ENCODE data around the gene EIF2AK3. TPM values are rescaled to one million over a fixed set of nuclear protein-coding genes. Genes with fewer than 3 reads are reported as not detected.
"Not testable (repeated sequence)": the region's sequence is repeated elsewhere in the genome, so short reads cannot be mapped to it uniquely, and the experiment has no call there.

Gene EIF2AK3
- polyA plus RNA-seq, 1 experiment, result 3.8 TPM

- no peaks in the 10 kb centered on the region for H3K36me3 ChIP-seq (ENCODE audit: control insufficient read depth, insufficient read depth, low read length)
- ChIA-PET CTCF (interaction anchor here (1.0 to 3.5 kb wide), 5 partner anchors 38 to 58 kb away, joined by 3 to 13 read pairs (median 5); no protein-coding TSS in a partner anchor), POLR2A (interaction anchor here (0.6 kb wide), 3 partner anchors 16 to 196 kb away, joined by 3 to 7 read pairs (median 3); no protein-coding TSS in a partner anchor)
- peak overlapping the region; percentile 54 for H3K4me3 ChIP-seq (ENCODE audit: low read depth, low read length)
- no peaks in the 10 kb centered on the region for H3K27me3 ChIP-seq (ENCODE audit: control insufficient read depth, insufficient read depth, low read length)
- no peak for TF ChIP-seq CTCF (IDR thresholded peaks at IDR 0.05; ENCODE audit: insufficient read depth, low read depth, low read length)
- no peak for DNase-seq (ENCODE audit: low read depth)
Observed at GRCh38 chr2:88628571-88628939, 1.3 kb upstream of the EIF2AK3 start.

DNA sequence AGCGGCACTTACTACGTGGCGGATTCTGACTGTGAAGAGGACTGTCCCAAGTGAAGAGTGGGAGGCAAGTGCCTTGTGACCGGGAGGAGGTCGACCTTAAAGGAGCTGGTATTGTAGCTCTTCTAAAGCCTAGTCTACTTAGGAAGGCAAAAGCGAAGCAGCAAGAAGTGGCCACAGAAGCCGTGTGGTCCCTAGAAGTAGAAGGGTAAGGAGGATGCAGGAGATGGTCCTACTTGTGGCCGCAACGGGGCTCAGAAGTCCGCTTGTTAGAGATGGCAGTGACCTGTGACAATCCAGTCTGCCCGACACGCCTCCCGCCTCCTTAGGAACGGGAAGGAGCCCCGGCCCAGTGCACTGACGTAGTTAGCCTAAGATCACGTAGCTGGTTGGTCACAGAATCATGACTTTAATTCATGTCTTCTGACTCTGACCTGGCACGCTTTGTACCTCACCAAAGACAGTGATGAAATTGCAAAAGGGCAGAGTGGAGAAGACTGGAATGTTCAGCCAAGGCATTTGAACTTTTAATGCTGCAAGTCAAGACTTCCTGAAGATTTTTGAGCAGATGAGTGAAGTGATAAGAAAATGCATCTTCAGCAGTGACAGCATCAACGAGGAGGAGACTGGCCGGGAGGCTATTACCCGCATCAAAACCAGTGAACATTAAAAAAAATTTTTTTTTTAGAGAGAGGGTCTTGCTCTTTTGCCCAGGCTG lies 749 bp upstream of the EIF2AK3 start:
- H3K36me3 ChIP-seq (ENCODE audit: control insufficient read depth, insufficient read depth, low read length), result no peaks in the 10 kb centered on the region
- TF ChIP-seq CTCF (IDR thresholded peaks at IDR 0.05; ENCODE audit: insufficient read depth, low read depth, low read length), result no peak
- peak overlapping the region; percentile 54 for H3K4me3 ChIP-seq (ENCODE audit: low read depth, low read length)
- ChIA-PET CTCF (interaction anchor here (1.0 to 3.5 kb wide), 5 partner anchors 37 to 58 kb away, joined by 3 to 13 read pairs (median 5); no protein-coding TSS in a partner anchor), POLR2A (interaction anchor here (0.6 kb wide), 3 partner anchors 15 to 195 kb away, joined by 3 to 7 read pairs (median 3); no protein-coding TSS in a partner anchor)
- peak; percentile 82 for DNase-seq (ENCODE audit: low read depth)
- no peaks in the 10 kb centered on the region for H3K27me3 ChIP-seq (ENCODE audit: control insufficient read depth, insufficient read depth, low read length)

- Histone ChIP-seq H3K4me3 (ENCODE audit: low read depth, low read length) (peak overlapping the region; percentile 97), H3K27me3 (ENCODE audit: control insufficient read depth, insufficient read depth, low read length) (no peaks in the 10 kb centered on the region), H3K36me3 (ENCODE audit: control insufficient read depth, insufficient read depth, low read length) (no peaks in the 10 kb centered on the region)
- ChIA-PET CTCF (interaction anchor here (0.8 to 3.5 kb wide), 3 partner anchors 35 to 46 kb away, joined by 3 to 13 read pairs (median 4); no protein-coding TSS in a partner anchor), POLR2A (no interaction called here)
- DNase-seq (ENCODE audit: low read depth), result no peak
- no peak for TF ChIP-seq CTCF (IDR thresholded peaks at IDR 0.05; ENCODE audit: insufficient read depth, low read depth, low read length)
Observed at GRCh38 chr2:88626171-88627054, 851 bp downstream of the EIF2AK3 start.

DNA sequence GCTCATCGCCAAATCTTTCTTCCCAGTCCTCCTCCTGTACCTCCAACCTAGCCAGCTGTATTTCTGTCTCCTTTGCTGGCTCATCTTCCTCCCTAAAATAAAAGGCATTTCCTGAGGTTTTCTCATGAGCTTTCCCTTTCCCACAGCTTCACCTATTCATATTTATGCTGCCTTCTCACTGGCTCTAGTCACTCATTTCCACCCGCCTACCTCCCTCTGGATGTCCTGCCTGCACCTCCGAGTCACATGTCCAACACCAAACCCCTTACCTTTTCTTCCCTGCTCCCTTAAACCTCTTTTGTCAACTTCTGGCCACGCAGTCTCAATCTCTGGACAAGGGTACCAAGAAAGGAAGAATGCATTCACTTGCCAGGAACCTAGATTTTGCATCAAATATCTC lies 2.8 kb downstream of the EIF2AK3 start:
- H3K27me3 ChIP-seq (ENCODE audit: control insufficient read depth, insufficient read depth, low read length), result no peaks in the 10 kb centered on the region
- POLR2A ChIA-PET, result no interaction called here
- DNase-seq (ENCODE audit: low read depth), result no peak
- CTCF ChIA-PET, result no interaction called here
- no peak for TF ChIP-seq CTCF (IDR thresholded peaks at IDR 0.05; ENCODE audit: insufficient read depth, low read depth, low read length)
- no peaks in the 10 kb centered on the region for H3K36me3 ChIP-seq (ENCODE audit: control insufficient read depth, insufficient read depth, low read length)
- no peak overlapping the region for H3K4me3 ChIP-seq (ENCODE audit: low read depth, low read length)

GRCh38 chr2:88623831-88624465 lies 3.3 kb downstream of the EIF2AK3 start:
- CTCF ChIA-PET; H3K27me3 ChIP-seq (ENCODE audit: control insufficient read depth, insufficient read depth, low read length); H3K36me3 ChIP-seq (ENCODE audit: control insufficient read depth, insufficient read depth, low read length); POLR2A ChIA-PET; DNase-seq (ENCODE audit: low read depth); H3K4me3 ChIP-seq (ENCODE audit: low read depth, low read length): not testable (repeated sequence)

All from BJ (cell line).